Pancreas (tissue), 10 donors: ENCODE results near the gene FMNL3. TPM values are rescaled to one million over a fixed set of nuclear protein-coding genes. Genes with fewer than 3 reads are reported as not detected.
A peak's percentile ranks its signal among the peaks of the same experiment; 100 is the strongest.

ENCODE experiments used
- ATAC-seq, 4 donors: fragments of 200-7000 bp; cut with Tn5 transposase; one replicate each; pipeline versions ENCODE4 v1.8.0 to v1.9.1; 2020; ENCODE audit warnings: mild to moderate bottlenecking in 4 of 4, moderate library complexity in 4 of 4
- DNase-seq, 6 donors: peaks; one replicate each; pipeline ENCODE4 v3.0.0-alpha.2; 2020
- FAIRE-seq: peaks from 2 replicates; lab custom pipeline; 2012; peaks lifted over from hg19 to GRCh38; lab: Jason Lieb, UNC
- H3K27ac ChIP-seq, 4 donors: fragments of 200-600 bp; sonication (generic); 1 replicate in 3 of 4; 2 replicates in 1 of 4; pipeline versions ENCODE4 v1.5.0 to v1.8.0; 2020
- H3K27me3 ChIP-seq, 4 donors: fragments of 200-600 bp; one replicate each; pipeline ENCODE4 v1.8.0; 2021
- H3K36me3 ChIP-seq, 3 donors: fragments of 200-600 bp; sonication (generic) in 1 of 3; one replicate each; pipeline versions ENCODE4 v1.5.0 to v1.8.0; 2020 to 2021
- H3K4me1 ChIP-seq, 3 donors: fragments of 200-600 bp; one replicate each; pipeline ENCODE4 v1.8.0; 2021
- H3K4me3 ChIP-seq, 4 donors: fragments of 200-600 bp; sonication (generic) in 2 of 4; one replicate each; pipeline versions ENCODE4 v1.5.0 to v1.8.0; 2020 to 2021
- H3K9me3 ChIP-seq, 4 donors: fragments of 200-600 bp; one replicate each; pipeline ENCODE4 v1.8.0; 2021
- WGBS, 2 donors: extraction: QIAGEN DNeasy Blood & Tissue Kit; methylation state at CpG; one replicate each; pipeline ENCODE4 v1.1.7; 2013; 5-methylcytosine and 5-hydroxymethylcytosine counted together
- intact Hi-C, 3 donors: fragments of 100-400 bp; cut with DNase I; formaldehyde crosslinking; loops; one replicate each; pipeline versions ENCODE4 v1.11.1 to v1.14.2; 2022
- polyA plus RNA-seq, 2 donors: library from polyadenylated mRNA; stranded (reverse); fragments of 200-250 nt; gene quantifications; one replicate each; pipeline ENCODE4 v1.2.3, GENCODE V29; 2013
- total RNA-seq, 6 donors: library from RNA; stranded (reverse); fragmentation: NEBNext Ultra II Directional in 4 of 6; extraction: Animal tissue kit (Norgen Biotek cat#: 25700) in 4 of 6; gene quantifications; one replicate each; pipeline versions ENCODE4 v1.2.1 to v1.2.4, GENCODE V29; 2021 to 2023
- TF ChIP-seq, protein P1 (sequence below), 4 donors: fragments of 200-600 bp; sonication (generic) in 3 of 4; IDR thresholded peaks; one replicate each; pipeline versions ENCODE4 v1.5.0 to v1.8.0; 2021; ENCODE audit warnings: antibody characterized with exemption in 4 of 4
- donor health status: healthy with polysubstance abuse.
- donor health status: DM: no; HTN: no; CAD: no; lungs with moderate emphysema.
- donor health status: DM: no; HTN: no; CAD: no.
- donor health status: control.
- donor health status: control.
- donor health status: Bipolar disorder and iron deficiency.
- donor health status: DM: yes; HTN: yes; CAD: no.
- donor health status: DM: no; HTN: no; CAD: no.
- donor health status: DM: no; HTN: no; CAD: no.
- donor health status: DM: yes; HTN: yes; CAD: no.

FMNL3 gene
- total and polyA plus RNA-seq, 8 donors, result 1.8 to 13.5 (median 3.0) TPM

- no peaks in the 10 kb centered on the region for H3K27me3 ChIP-seq
- H3K4me1 ChIP-seq, result peaks cover 0 to 8% (median 4%) of the 10 kb centered on the region in 3 donors
- intact Hi-C loops, result no loop called here
- ATAC-seq, result peak; percentile 37 to 66 (median 57)
- FAIRE-seq, result no peak
- no peaks in the 10 kb centered on the region for H3K36me3 ChIP-seq
- H3K9me3 ChIP-seq, result no peaks in the 10 kb centered on the region
- TF ChIP-seq, protein P1, sequence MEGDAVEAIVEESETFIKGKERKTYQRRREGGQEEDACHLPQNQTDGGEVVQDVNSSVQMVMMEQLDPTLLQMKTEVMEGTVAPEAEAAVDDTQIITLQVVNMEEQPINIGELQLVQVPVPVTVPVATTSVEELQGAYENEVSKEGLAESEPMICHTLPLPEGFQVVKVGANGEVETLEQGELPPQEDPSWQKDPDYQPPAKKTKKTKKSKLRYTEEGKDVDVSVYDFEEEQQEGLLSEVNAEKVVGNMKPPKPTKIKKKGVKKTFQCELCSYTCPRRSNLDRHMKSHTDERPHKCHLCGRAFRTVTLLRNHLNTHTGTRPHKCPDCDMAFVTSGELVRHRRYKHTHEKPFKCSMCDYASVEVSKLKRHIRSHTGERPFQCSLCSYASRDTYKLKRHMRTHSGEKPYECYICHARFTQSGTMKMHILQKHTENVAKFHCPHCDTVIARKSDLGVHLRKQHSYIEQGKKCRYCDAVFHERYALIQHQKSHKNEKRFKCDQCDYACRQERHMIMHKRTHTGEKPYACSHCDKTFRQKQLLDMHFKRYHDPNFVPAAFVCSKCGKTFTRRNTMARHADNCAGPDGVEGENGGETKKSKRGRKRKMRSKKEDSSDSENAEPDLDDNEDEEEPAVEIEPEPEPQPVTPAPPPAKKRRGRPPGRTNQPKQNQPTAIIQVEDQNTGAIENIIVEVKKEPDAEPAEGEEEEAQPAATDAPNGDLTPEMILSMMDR (IDR thresholded peaks at IDR 0.05), result no peak
- H3K27ac ChIP-seq, result peak overlapping the region; percentile 62 to 86 (median 81)
- DNase-seq, result peak in 4 of 6 donors; percentile 44 to 68 (median 50)
- H3K4me3 ChIP-seq, result peak overlapping the region; percentile 35 to 60 (median 46)
- 0 to 1% methylated on average over 22 of the region's 22 CpGs for WGBS, 2 donors
Measured at GRCh38 chr12:49622501-49623141, 84.6 kb downstream of the FMNL3 start.

GRCh38 chr12:49621651-49622500 is 85.3 kb downstream of the FMNL3 start:
- Histone ChIP-seq H3K9me3 (no peaks in the 10 kb centered on the region), H3K27ac (peak overlapping the region; percentile 62 to 86 (median 81)), H3K4me3 (peak overlapping the region; percentile 35 to 60 (median 46)), H3K27me3 (no peaks in the 10 kb centered on the region), H3K36me3 (no peaks in the 10 kb centered on the region), H3K4me1 (peaks cover 0 to 8% (median 4%) of the 10 kb centered on the region in 3 donors)
- 5 to 10% methylated on average over 32 to 33 of the region's 33 CpGs for WGBS, 2 donors
- FAIRE-seq (no peak), ATAC-seq (peak; percentile 7 to 26 (median 18)), DNase-seq (peak in 1 of 6 donors; percentile 26)
- TF ChIP-seq, protein P1 (IDR thresholded peaks at IDR 0.05), result no peak
- intact Hi-C loops, result no loop called here

DNA sequence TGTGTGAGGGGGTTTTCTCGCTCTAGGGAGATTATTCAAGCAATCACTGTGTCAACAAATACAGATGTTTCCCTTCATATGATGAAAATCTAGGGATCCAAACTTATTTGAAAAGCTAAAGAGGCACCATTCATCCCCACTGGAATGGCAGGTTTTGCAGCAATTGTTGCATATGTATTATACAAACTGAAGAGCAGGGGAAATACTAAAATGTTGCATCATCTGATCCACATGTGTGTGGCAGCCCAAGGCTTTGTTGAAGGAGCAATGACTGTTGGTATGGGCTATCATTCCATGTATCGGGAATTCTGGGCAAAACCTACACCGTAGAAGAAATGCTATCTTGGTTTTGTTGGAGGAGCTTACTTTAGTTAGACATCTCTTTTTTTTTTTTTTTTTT is 87.9 kb downstream of the FMNL3 start:
- Histone ChIP-seq H3K27ac (no peak overlapping the region), H3K27me3 (no peaks in the 10 kb centered on the region), H3K4me3 (no peak overlapping the region), H3K4me1 (peaks cover 0 to 8% (median 4%) of the 10 kb centered on the region in 3 donors), H3K9me3 (no peaks in the 10 kb centered on the region), H3K36me3 (no peaks in the 10 kb centered on the region)
- WGBS, 2 donors, result 86 to 88% methylated on average over 3 of the region's 3 CpGs
- DNase-seq, result no peak
- no peak for ATAC-seq
- intact Hi-C loops, result no loop called here
- no peak for FAIRE-seq
- TF ChIP-seq, protein P1 (IDR thresholded peaks at IDR 0.05), result no peak

DNA sequence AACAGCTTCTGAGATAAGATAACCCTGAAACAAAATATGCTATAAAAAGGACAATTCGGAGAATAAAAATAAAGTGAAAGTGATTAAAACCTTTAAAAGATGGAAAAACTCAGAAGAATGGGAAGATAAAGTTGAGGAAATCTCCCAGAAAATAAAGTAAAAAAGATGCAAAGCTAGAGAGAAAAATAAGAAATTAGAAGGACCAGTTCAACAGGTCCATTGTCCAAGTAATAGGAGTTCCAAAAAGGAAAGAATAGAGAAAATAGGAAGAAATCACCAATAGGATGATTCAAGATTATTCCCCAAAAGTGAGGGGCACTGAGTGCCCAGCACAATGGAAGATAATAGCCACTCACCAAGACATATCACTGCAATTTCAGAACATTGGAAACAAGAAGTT is 88.6 kb downstream of the FMNL3 start:
- no peak for DNase-seq
- TF ChIP-seq, protein P1 (IDR thresholded peaks at IDR 0.05), result no peak
- H3K27ac ChIP-seq, result no peak overlapping the region
- no peaks in the 10 kb centered on the region for H3K9me3 ChIP-seq
- 62 to 68% methylated on average over 1 of the region's 1 CpG for WGBS, 2 donors
- no peak for FAIRE-seq
- H3K27me3 ChIP-seq, result no peaks in the 10 kb centered on the region
- no peak overlapping the region for H3K4me3 ChIP-seq
- intact Hi-C loops, result no loop called here
- H3K4me1 ChIP-seq, result peaks cover 0 to 8% (median 4%) of the 10 kb centered on the region in 3 donors
- ATAC-seq, result no peak
- no peaks in the 10 kb centered on the region for H3K36me3 ChIP-seq
